H1 (cell line): ENCODE measurements around the gene NOXO1. TPM values are rescaled to one million over a fixed set of nuclear protein-coding genes. Genes with fewer than 3 reads are reported as not detected.

Experiments used
- HDAC2 ChIP-seq, 2 experiments: fragments of 300-600 bp in 1 of 2; sonication (generic) in 1 of 2; IDR thresholded peaks; 2 replicates each; pipeline ENCODE4 v1.6.1; 2011 to 2012; ENCODE audit warnings: low read depth in 2 of 2, low read length in 2 of 2, mild to moderate bottlenecking in 2 of 2, moderate library complexity in 2 of 2, borderline replicate concordance in 1 of 2, inconsistent platforms in 1 of 2
- JUND ChIP-seq: IDR thresholded peaks from 2 replicates; pipeline ENCODE4 v1.6.1; 2011; ENCODE audit warnings: mild to moderate bottlenecking, improper control_type of control experiment, low read length
- NANOG ChIP-seq: IDR thresholded peaks from 2 replicates; pipeline ENCODE4 v1.6.1; 2011; ENCODE audit warnings: low read length, low read depth, mild to moderate bottlenecking, inconsistent platforms; ENCODE audit not compliant: insufficient read depth, poor library complexity, severe bottlenecking
- RNF2 ChIP-seq: fragments of 200-900, 300-1000 bp; sonication (generic); IDR thresholded peaks from 2 replicates; pipeline ENCODE4 v1.7.1; 2016; ENCODE audit warnings: borderline replicate concordance, low read depth, mild to moderate bottlenecking, antibody characterized with exemption, low read length; ENCODE audit not compliant: poor library complexity, severe bottlenecking; ENCODE audit errors: missing control alignments
- SIX5 ChIP-seq: IDR thresholded peaks from 2 replicates; pipeline ENCODE4 v1.6.1; 2011; ENCODE audit warnings: mild to moderate bottlenecking, low read depth, low read length
- SUZ12 ChIP-seq: fragments of 200-600 bp; sonication (generic); IDR thresholded peaks from 2 replicates; pipeline ENCODE4 v1.6.1; 2012; ENCODE audit warnings: mild to moderate bottlenecking, inconsistent platforms, low read length, moderate library complexity, mixed read lengths
- polyA plus RNA-seq, 7 experiments: library from polyadenylated mRNA; depleted of rRNA in 3 of 7; stranded (reverse) in 5 of 7; unstranded in 2 of 7; fragments of >200 nt in 5 of 7; fragments of 200-250 nt in 2 of 7; gene quantifications; 1 replicate in 5 of 7; 2 replicates in 1 of 7; 4 replicates in 1 of 7; pipeline versions ENCODE4 v1.2.1 to v1.2.3, GENCODE V29; 2011 to 2013; ENCODE audit warnings: missing spikeins in 2 of 7, mixed read lengths in 2 of 7
- total RNA-seq: library from RNA; stranded (reverse); fragmentation: NEBNext Ultra II Directional; extraction: Animal tissue kit (Norgen Biotek cat#: 25700); gene quantifications from 2 replicates; pipeline ENCODE4 v1.2.1, GENCODE V29; 2021
- TF ChIP-seq, protein P1 (sequence below): IDR thresholded peaks from 2 replicates; pipeline ENCODE4 v1.6.1; 2012; ENCODE audit warnings: inconsistent platforms

NOXO1 gene
- total and polyA plus RNA-seq, 2 of the 8 experiments (the other 6 are each of a cell fraction or from before 2014, with no cell fraction given) = 1.3 to 2.5 TPM

DNA sequence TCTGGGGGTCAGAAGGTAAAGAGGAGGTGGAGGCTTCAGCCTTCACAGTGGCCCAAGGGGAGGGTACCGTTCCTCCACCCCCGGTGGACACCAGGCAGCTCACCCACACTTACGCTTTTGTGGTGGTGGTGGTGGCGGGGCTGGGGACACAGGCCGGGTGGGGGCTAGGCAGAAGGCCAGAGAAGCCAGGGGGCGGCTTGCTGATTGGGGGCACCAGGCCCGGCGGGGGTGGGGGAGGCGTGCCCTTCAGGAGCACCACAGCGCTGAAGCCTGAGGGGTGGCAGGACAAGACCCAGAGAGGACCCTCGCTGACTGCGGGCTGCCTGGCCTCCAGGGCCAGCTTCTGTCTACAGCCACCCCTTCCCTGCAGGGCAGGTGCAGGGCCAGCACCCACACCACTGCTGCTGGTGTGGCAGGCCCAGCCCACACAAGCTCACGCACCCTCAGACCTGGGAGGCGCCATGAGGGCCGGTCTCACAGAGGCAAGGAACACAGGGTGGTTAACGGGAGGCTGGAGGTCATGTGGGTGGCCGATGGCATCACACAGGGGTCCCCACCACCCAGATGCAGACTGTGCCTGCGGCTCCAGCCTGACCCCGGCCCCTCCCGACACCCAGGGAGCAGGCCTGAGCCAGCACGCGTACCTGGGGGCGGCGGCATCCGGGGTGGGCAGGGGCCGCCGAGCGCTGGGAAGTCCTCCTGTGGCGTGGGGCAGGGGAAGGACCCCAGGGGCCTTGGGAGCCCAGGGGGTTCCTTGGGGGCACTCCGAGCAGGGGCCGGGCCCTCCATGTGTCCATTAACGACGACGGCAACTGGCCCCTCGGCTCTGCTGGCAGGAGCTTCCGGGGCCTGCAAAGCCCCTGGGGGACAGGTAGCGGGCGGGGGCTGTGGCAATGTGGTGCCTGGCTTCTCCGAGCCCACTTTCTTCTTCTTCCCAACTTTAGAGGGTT is 17.9 kb upstream of the NOXO1 start (continued):
- TF ChIP-seq, protein P1, sequence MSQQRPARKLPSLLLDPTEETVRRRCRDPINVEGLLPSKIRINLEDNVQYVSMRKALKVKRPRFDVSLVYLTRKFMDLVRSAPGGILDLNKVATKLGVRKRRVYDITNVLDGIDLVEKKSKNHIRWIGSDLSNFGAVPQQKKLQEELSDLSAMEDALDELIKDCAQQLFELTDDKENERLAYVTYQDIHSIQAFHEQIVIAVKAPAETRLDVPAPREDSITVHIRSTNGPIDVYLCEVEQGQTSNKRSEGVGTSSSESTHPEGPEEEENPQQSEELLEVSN = no peak
- no peak for TF ChIP-seq RNF2
- no peak for TF ChIP-seq JUND
- no peak for TF ChIP-seq SUZ12
- no peak for TF ChIP-seq HDAC2 (IDR thresholded peaks at IDR 0.05; ENCODE audit: borderline replicate concordance in 1 of 2, low read depth in 2 of 2, low read length in 2 of 2)
- TF ChIP-seq SIX5 = no peak
- TF ChIP-seq NANOG = no peak
- TF ChIP-seq, all 59 proteins: peak for 0
